ENCODE data around the gene KRCC1. TPM values are rescaled to one million over a fixed set of nuclear protein-coding genes. Genes with fewer than 3 reads are reported as not detected.

Gene KRCC1
- total and polyA plus RNA-seq, 7 donors = 10.8 to 44.4 (median 20.1) TPM

- intact Hi-C loops (cut with DNase I) = loop anchor here in 1 of 2 donors (2.0 to 5.0 kb wide), 3 partner anchors 39 to 129 kb away; no protein-coding TSS in a partner anchor
- Histone ChIP-seq H3K9me3 (no peaks in the 10 kb centered on the region), H3K27ac (no peak overlapping the region), H3K4me3 (no peak overlapping the region), H3K4me1 (peaks cover 16% of the 10 kb centered on the region), H3K27me3 (ENCODE audit: insufficient read depth in 3 of 3, low read length in 2 of 3) (no peaks in the 10 kb centered on the region), H3K36me3 (ENCODE audit: insufficient read depth in 1 of 2, low read depth in 1 of 2) (no peaks in the 10 kb centered on the region)
- 80 to 84% (median 80%) methylated on average over 5 of the region's 5 CpGs for WGBS, 3 donors
- TF ChIP-seq CTCF (IDR thresholded peaks at IDR 0.05) = no peak
- no peak for ATAC-seq
- no peak for DNase-seq
Observed at GRCh38 chr2:88058191-88058590, 2.6 kb upstream of the KRCC1 start.

DNA sequence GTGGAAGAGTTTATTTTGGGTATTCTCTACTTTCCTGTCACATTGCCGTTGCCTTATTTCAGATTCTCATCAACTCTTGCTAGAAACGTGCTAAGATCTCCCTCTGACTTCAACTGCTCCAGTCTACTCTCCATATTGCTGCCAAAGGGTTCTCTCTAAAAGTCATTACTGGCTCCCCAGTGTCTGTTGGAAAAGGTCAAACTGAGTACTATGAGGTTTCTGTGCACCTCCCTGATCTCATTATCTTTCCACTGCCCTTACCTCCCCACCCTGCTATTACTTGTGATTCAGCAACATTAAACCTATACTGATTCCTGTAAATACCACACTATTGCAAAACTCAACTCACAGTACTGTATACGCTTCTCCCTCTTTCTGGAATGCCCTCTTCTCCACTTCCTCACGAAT, 1.9 kb upstream of the KRCC1 start:
- no peaks in the 10 kb centered on the region for H3K27me3 ChIP-seq (ENCODE audit: insufficient read depth in 3 of 3, low read length in 2 of 3)
- no peaks in the 10 kb centered on the region for H3K36me3 ChIP-seq (ENCODE audit: insufficient read depth in 1 of 2, low read depth in 1 of 2)
- H3K27ac ChIP-seq = no peak overlapping the region
- no peak overlapping the region for H3K4me3 ChIP-seq
- DNase-seq = no peak
- TF ChIP-seq CTCF (IDR thresholded peaks at IDR 0.05) = no peak
- intact Hi-C loops (cut with DNase I) = loop anchor here in 1 of 2 donors (5.0 kb wide), 2 partner anchors 40 to 130 kb away; no protein-coding TSS in a partner anchor
- no peak for ATAC-seq
- 59 to 72% (median 69%) methylated on average over 4 of the region's 4 CpGs for WGBS, 3 donors
- no peaks in the 10 kb centered on the region for H3K9me3 ChIP-seq
- H3K4me1 ChIP-seq = peaks cover 23% of the 10 kb centered on the region

DNA sequence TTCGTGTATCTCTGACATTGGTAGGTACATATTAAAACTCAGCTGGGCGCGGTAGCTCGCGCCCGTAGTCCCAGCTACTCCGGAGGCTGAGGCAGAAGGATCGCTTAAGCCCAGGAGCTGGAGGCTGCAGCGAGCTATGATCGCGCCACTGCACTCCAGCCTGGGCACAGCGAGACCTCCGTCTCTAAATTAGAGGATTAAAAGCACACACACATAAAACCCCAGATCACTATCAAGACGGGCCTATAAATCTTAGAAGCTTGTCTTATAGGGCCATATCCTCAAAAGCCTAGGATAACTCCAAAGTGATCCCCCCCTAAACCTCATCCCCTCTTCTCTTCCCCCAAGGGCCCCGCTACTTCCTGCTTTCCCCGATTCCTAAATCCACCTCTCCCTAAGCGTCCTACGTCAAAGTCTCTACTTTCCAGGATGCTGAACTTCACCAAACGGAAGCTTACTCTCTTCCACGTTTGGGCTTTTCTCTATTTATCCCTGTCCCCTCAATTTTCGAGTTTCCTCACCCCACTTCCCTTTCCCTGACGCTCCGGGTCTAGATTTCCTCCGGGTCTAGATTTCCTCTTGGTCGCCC, 707 bp downstream of the KRCC1 start:
- peak in 3 of 4 donors; percentile 13 to 20 (median 13) for ATAC-seq
- Histone ChIP-seq H3K4me3 (peak overlapping the region; percentile 91), H3K27me3 (ENCODE audit: insufficient read depth in 3 of 3, low read length in 2 of 3) (no peaks in the 10 kb centered on the region), H3K9me3 (no peaks in the 10 kb centered on the region), H3K36me3 (ENCODE audit: insufficient read depth in 1 of 2, low read depth in 1 of 2) (no peaks in the 10 kb centered on the region), H3K4me1 (peaks cover 23% of the 10 kb centered on the region), H3K27ac (peak overlapping the region; percentile 99)
- 21 to 25% (median 21%) methylated on average over 25 of the region's 25 CpGs for WGBS, 3 donors
- TF ChIP-seq CTCF (IDR thresholded peaks at IDR 0.05) = no peak
- intact Hi-C loops (cut with DNase I) = loop anchor here (5.0 kb wide), 3 partner anchors 38 to 132 kb away; partner anchors contain the start of gene RNU2-63P (in 1 of the 2)
- no peak for DNase-seq

GRCh38 chr2:88053934-88054781, 1.4 kb downstream of the KRCC1 start:
- peaks cover 23% of the 10 kb centered on the region for H3K4me1 ChIP-seq
- peak in 1 of 4 donors; percentile 2 for ATAC-seq
- no peaks in the 10 kb centered on the region for H3K36me3 ChIP-seq (ENCODE audit: insufficient read depth in 1 of 2, low read depth in 1 of 2)
- no peak for DNase-seq
- 35 to 48% (median 38%) methylated on average over 10 of the region's 10 CpGs for WGBS, 3 donors
- no peaks in the 10 kb centered on the region for H3K27me3 ChIP-seq (ENCODE audit: insufficient read depth in 3 of 3, low read length in 2 of 3)
- H3K4me3 ChIP-seq = peak overlapping the region; percentile 91
- intact Hi-C loops (cut with DNase I) = loop anchor here in 1 of 2 donors (5.0 kb wide), 1 partner anchor 37 kb away; the partner anchor contains the start of gene RNU2-63P
- H3K27ac ChIP-seq = peak overlapping the region; percentile 99
- no peak for TF ChIP-seq CTCF (IDR thresholded peaks at IDR 0.05)
- H3K9me3 ChIP-seq = no peaks in the 10 kb centered on the region
